AG09309 (cell line): ENCODE measurements around the gene LMBR1L.
A peak's percentile ranks its signal among the peaks of the same experiment; 100 is the strongest.

ENCODE experiments used
- DNase-seq: peaks from one replicate; pipeline ENCODE4 v3.0.0-alpha.2; 2010; ENCODE audit warnings: low read depth
- H3K4me3 ChIP-seq: 2 replicates; pipeline ENCODE4 v1.5.1; 2011; ENCODE audit warnings: mild to moderate bottlenecking, low read depth, low read length, moderate library complexity; ENCODE audit not compliant: control insufficient read depth
- TF ChIP-seq, protein P1 (sequence below): IDR thresholded peaks from 2 replicates; pipeline ENCODE4 v1.5.1; 2011; ENCODE audit warnings: mild to moderate bottlenecking, low read depth, low read length, inconsistent platforms; ENCODE audit not compliant: insufficient read depth, control insufficient read depth; ENCODE audit errors: missing control alignments

The LMBR1L gene

GRCh38 chr12:49058366-49059044 lies 52.1 kb downstream of the LMBR1L start:
- no peak for DNase-seq
- TF ChIP-seq, protein P1, sequence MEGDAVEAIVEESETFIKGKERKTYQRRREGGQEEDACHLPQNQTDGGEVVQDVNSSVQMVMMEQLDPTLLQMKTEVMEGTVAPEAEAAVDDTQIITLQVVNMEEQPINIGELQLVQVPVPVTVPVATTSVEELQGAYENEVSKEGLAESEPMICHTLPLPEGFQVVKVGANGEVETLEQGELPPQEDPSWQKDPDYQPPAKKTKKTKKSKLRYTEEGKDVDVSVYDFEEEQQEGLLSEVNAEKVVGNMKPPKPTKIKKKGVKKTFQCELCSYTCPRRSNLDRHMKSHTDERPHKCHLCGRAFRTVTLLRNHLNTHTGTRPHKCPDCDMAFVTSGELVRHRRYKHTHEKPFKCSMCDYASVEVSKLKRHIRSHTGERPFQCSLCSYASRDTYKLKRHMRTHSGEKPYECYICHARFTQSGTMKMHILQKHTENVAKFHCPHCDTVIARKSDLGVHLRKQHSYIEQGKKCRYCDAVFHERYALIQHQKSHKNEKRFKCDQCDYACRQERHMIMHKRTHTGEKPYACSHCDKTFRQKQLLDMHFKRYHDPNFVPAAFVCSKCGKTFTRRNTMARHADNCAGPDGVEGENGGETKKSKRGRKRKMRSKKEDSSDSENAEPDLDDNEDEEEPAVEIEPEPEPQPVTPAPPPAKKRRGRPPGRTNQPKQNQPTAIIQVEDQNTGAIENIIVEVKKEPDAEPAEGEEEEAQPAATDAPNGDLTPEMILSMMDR = no peak
- peak overlapping the region; percentile 88 for H3K4me3 ChIP-seq

DNA sequence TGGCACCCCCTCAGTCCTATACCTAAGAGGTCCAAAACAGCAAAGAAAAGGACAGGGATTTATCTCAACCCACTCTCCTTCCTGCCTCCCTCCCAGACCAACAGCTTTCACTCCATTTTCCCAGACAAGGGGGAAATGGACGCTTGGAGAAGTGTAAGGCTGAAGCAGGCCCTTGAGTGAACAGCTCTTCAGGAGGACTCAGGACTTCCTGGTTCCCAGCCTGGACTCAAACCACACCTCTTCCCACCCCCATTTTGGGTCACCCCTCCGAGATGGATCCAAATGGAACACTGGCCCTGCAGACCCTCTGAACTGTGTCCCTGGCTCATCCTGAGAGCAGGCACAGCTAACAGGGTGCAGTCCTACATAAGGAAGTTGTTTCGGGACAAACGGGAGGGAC lies 52.8 kb downstream of the LMBR1L start:
- TF ChIP-seq, protein P1 = no peak
- DNase-seq = no peak
- peak overlapping the region; percentile 88 for H3K4me3 ChIP-seq

GRCh38 chr12:49055978-49056754 lies 54.5 kb downstream of the LMBR1L start:
- H3K4me3 ChIP-seq = peak overlapping the region; percentile 2
- TF ChIP-seq, protein P1 = no peak
- peak; percentile 21 for DNase-seq

GRCh38 chr12:49055092-49055491 lies 55.6 kb downstream of the LMBR1L start:
- no peak for DNase-seq

DNA sequence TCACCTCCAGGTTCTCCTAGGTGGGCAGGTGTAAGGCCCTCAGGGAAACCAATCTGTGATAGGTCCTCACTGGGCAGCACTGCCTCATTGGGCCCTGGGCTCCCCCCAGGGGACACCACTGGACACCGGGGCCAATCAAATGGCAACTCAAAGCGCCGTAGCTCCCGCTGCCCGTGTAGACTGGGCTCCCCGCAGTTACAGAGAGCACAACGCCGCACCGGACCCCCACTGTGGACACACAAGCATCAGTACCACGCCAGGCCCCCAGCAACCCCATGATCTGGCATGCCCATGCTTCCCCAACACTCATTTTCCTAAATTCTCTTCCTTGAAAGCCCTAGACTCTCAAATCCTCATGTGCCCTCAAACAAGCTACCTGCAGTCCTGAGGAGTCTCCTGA lies 56.1 kb downstream of the LMBR1L start:
- TF ChIP-seq, protein P1 = no peak
- DNase-seq = no peak
- H3K4me3 ChIP-seq = no peak overlapping the region

More at GRCh38 chr12:49055092-49055491, 55.6 kb downstream of the LMBR1L start:
- H3K4me3 ChIP-seq = no peak overlapping the region
- TF ChIP-seq, protein P1 = no peak

DNA sequence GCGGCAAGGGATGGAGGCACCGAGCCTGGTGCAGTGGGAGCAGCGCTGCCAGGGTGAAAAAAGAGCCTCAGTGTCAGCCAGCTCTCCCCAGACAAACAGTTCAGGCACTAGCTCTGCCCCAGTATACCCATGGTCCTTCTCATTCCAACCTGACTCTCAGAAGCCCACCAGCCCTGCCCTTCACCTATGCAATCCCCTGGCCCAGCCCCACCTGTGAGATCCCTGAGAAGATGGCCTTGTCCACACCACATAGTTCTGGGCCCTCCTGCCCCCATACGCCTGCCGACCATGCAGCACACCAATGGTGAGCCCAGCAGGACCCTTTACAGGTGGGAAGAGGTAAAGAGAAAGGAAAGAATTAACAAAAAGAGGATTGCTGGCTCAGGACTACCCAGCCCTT lies 56.6 kb downstream of the LMBR1L start:
- no peak for DNase-seq
- H3K4me3 ChIP-seq = no peak overlapping the region
- TF ChIP-seq, protein P1 = no peak
